HCT116 (cell line): ENCODE results near the gene TNFRSF14. TPM values are rescaled to one million over a fixed set of nuclear protein-coding genes. Genes with fewer than 3 reads are reported as not detected.

Experiments
- ATAC-seq: fragments of 200-7000 bp; cut with Tn5 transposase; 2 replicates; pipeline ENCODE4 v1.9.1; 2020; ENCODE audit warnings: mild to moderate bottlenecking, moderate library complexity
- BruUV-seq: library from RNA; stranded (reverse); fragments of 400-500 nt; replicated peaks from 2 replicates; lab custom pipeline; 2021; lab: Mats Ljungman, UMichigan
- CTCF ChIA-PET: fragments of 300-600 bp; sonication (Branson Sonifier 250); formaldehyde crosslinking; loops from one replicate; lab custom pipeline; 2021; ENCODE audit warnings: antibody characterized with exemption; lab: Charles Lee
- POLR2A ChIA-PET: fragments of 300-600, 350-600 bp; sonication (Branson Sonifier 250); formaldehyde crosslinking; loops from one replicate; lab custom pipeline; 2021; ENCODE audit warnings: antibody characterized with exemption; lab: Charles Lee
- RAD21 ChIA-PET, 2 experiments: fragments of 300-600 bp; sonication (Branson Sonifier 250); formaldehyde crosslinking; loops; one replicate each; lab custom pipeline; 2023; ENCODE audit warnings: low total read pairs in 2 of 2; ENCODE audit not compliant: uncharacterized antibody in 2 of 2, unreplicated experiment in 2 of 2, low non-redundant PET in 1 of 2; lab: Charles Lee
- DNase-seq: peaks from one replicate; pipeline ENCODE4 v3.0.0-alpha.2; 2010; ENCODE audit warnings: low read depth, low spot score
- H2AFZ ChIP-seq: fragments of 200-600 bp; shearing (Covaris generic), sonication (generic); 2 replicates; pipeline ENCODE4 v1.6.1; 2017; ENCODE audit warnings: low read depth, mixed run types, mixed read lengths, antibody characterized with exemption, low read length; ENCODE audit not compliant: poor library complexity, severe bottlenecking
- H3K27ac ChIP-seq: 2 replicates; pipeline ENCODE4 v1.5.1; 2012; ENCODE audit warnings: low read depth, low read length
- H3K27me3 ChIP-seq: fragments of 200-600 bp; sonication (generic); 2 replicates; pipeline ENCODE4 v1.6.1; 2016; ENCODE audit warnings: mixed run types, low read length, mixed read lengths; ENCODE audit not compliant: insufficient read depth
- H3K36me3 ChIP-seq, 2 experiments: fragments of 200-500 bp in 1 of 2; fragments of 200-600 bp in 1 of 2; sonication (Bioruptor generic) in 1 of 2; sonication (generic) in 1 of 2; 2 replicates each; pipeline versions ENCODE4 v1.5.1 to v1.6.1; 2014 to 2016; ENCODE audit warnings: low read length in 2 of 2, inconsistent platforms in 1 of 2, mixed read lengths in 1 of 2, mixed run types in 1 of 2; ENCODE audit not compliant: insufficient read depth in 2 of 2, control insufficient read depth in 1 of 2
- H3K4me1 ChIP-seq, 2 experiments: fragments of 200-600 bp in 1 of 2; sonication (generic) in 1 of 2; 2 replicates each; pipeline versions ENCODE4 v1.5.1 to v1.6.1; 2012 to 2017; ENCODE audit warnings: low read length in 2 of 2, inconsistent platforms in 1 of 2, mild to moderate bottlenecking in 1 of 2, mixed read lengths in 1 of 2, mixed run types in 1 of 2, moderate library complexity in 1 of 2; ENCODE audit not compliant: insufficient read depth in 2 of 2, control insufficient read depth in 1 of 2
- H3K4me2 ChIP-seq: fragments of 200-600 bp; sonication (generic); 2 replicates; pipeline ENCODE4 v1.6.1; 2017; ENCODE audit warnings: mixed run types, low read length, mixed read lengths
- H3K4me3 ChIP-seq, 2 experiments: fragments of 200-600 bp in 1 of 2; sonication (generic) in 1 of 2; replicated peaks in 1 of 2; 2 replicates each; pipeline ENCODE4 v1.5.1; 2011 to 2016; ENCODE audit warnings: low read length in 2 of 2, control low read depth in 1 of 2, low read depth in 1 of 2, mild to moderate bottlenecking in 1 of 2, mixed read lengths in 1 of 2, mixed run types in 1 of 2
- H3K79me2 ChIP-seq: fragments of 200-600 bp; sonication (generic); 2 replicates; pipeline ENCODE4 v1.6.1; 2017; ENCODE audit warnings: mild to moderate bottlenecking, mixed run types, low read length, moderate library complexity, mixed read lengths; ENCODE audit not compliant: insufficient read depth
- H3K9ac ChIP-seq: fragments of 200-600 bp; sonication (generic); 2 replicates; pipeline ENCODE4 v1.6.1; 2016; ENCODE audit warnings: low read length, mixed read lengths
- H3K9me2 ChIP-seq: fragments of 200-600 bp; sonication (generic), shearing (Covaris generic); 2 replicates; pipeline ENCODE4 v1.6.1; 2017; ENCODE audit warnings: mixed run types, mild to moderate bottlenecking, moderate library complexity; ENCODE audit not compliant: insufficient read depth
- H3K9me3 ChIP-seq, 2 experiments: fragments of 200-500 bp in 1 of 2; fragments of 200-600 bp in 1 of 2; sonication (Bioruptor generic) in 1 of 2; sonication (generic) in 1 of 2; 2 replicates each; pipeline ENCODE4 v1.6.1; 2014 to 2017; ENCODE audit warnings: low read length in 2 of 2, mixed read lengths in 2 of 2, inconsistent platforms in 1 of 2, low read depth in 1 of 2, mild to moderate bottlenecking in 1 of 2, mixed run types in 1 of 2, moderate library complexity in 1 of 2; ENCODE audit not compliant: control insufficient read depth in 1 of 2, insufficient read depth in 1 of 2
- H4K20me1 ChIP-seq: fragments of 200-600 bp; sonication (generic), shearing (Covaris generic); 2 replicates; pipeline ENCODE4 v1.6.1; 2017; ENCODE audit warnings: mixed run types, mild to moderate bottlenecking, moderate library complexity; ENCODE audit not compliant: insufficient read depth
- CBX3 ChIP-seq: IDR thresholded peaks from 2 replicates; pipeline ENCODE4 v1.6.1; 2012; ENCODE audit warnings: low read depth
- EGR1 ChIP-seq: IDR thresholded peaks from 2 replicates; pipeline ENCODE4 v1.6.1; 2012; ENCODE audit warnings: low read depth
- ELF1 ChIP-seq: IDR thresholded peaks from 2 replicates; pipeline ENCODE4 v1.6.1; 2012; ENCODE audit warnings: low read depth, borderline replicate concordance
- FOSL1 ChIP-seq: IDR thresholded peaks from 2 replicates; pipeline ENCODE4 v1.6.1; 2012; ENCODE audit warnings: low read depth
- POLR2A ChIP-seq: IDR thresholded peaks from 2 replicates; pipeline ENCODE4 v1.7.0; 2011; ENCODE audit warnings: borderline replicate concordance; ENCODE audit not compliant: insufficient read depth, insufficient read length; ENCODE audit errors: extremely low read depth
- RAD21 ChIP-seq: IDR thresholded peaks from 2 replicates; pipeline ENCODE4 v1.6.1; 2012; ENCODE audit warnings: low read depth, mild to moderate bottlenecking
- REST ChIP-seq: IDR thresholded peaks from 2 replicates; pipeline ENCODE4 v1.6.1; 2012; ENCODE audit warnings: low read depth
- SP1 ChIP-seq: IDR thresholded peaks from 2 replicates; pipeline ENCODE4 v1.6.1; 2012; ENCODE audit warnings: low read depth
- SRF ChIP-seq: IDR thresholded peaks from 2 replicates; pipeline ENCODE4 v1.6.1; 2012; ENCODE audit warnings: low read depth
- ZBTB33 ChIP-seq: IDR thresholded peaks from 2 replicates; pipeline ENCODE4 v1.6.1; 2011; ENCODE audit warnings: mild to moderate bottlenecking, low read length, moderate library complexity; ENCODE audit not compliant: insufficient replicate concordance; ENCODE audit errors: extremely low read depth
- ZFX ChIP-seq: fragments of 450-650 bp; IDR thresholded peaks from 2 replicates; pipeline ENCODE4 v1.6.1; 2017
- ZNF274 ChIP-seq: fragments of 200-500 bp; sonication (Bioruptor generic); IDR thresholded peaks from 2 replicates; pipeline ENCODE4 v1.6.1; 2014; ENCODE audit warnings: mild to moderate bottlenecking, low read depth, low read length, inconsistent platforms
- intact Hi-C: fragments of 100-400 bp; cut with micrococcal nuclease; formaldehyde crosslinking; loops from 2 replicates; pipeline ENCODE4 v1.10.0; 2022
- total RNA-seq: library from RNA; stranded (reverse); gene quantifications from one replicate; pipeline ENCODE4 v1.2.1, GENCODE V29; 2021; ENCODE audit not compliant: unreplicated experiment

TNFRSF14 gene
- total RNA-seq, 1 experiment from 2014 or later, result 0.66 TPM

GRCh38 chr1:2530513-2531361, 25.4 kb upstream of the TNFRSF14 start:
- BruUV-seq, result no TSS peak
- Histone ChIP-seq H3K79me2 (peaks cover 3% of the 10 kb centered on the region), H2AFZ (no peak overlapping the region), H3K27me3 (no peaks in the 10 kb centered on the region), H4K20me1 (no peaks in the 10 kb centered on the region), H3K9me3 (no peaks in the 10 kb centered on the region), H3K9ac (no peak overlapping the region), H3K9me2 (no peaks in the 10 kb centered on the region), H3K36me3 (no peaks in the 10 kb centered on the region), H3K4me3 (no peak overlapping the region), H3K4me1 (peaks cover 19 to 40% of the 10 kb centered on the region in 2 experiments; a peak in 3 of 4 replicates), H3K27ac (no peak overlapping the region; the same call in 1 of the 2 replicates), H3K4me2 (no peak overlapping the region)
- ChIA-PET POLR2A (no interaction called here), RAD21 (no interaction called here), CTCF (no interaction called here)
- DNase-seq, result no peak
- intact Hi-C loops, result no loop called here
- no peak for ATAC-seq
- TF ChIP-seq POLR2A (no peak), EGR1 (no peak), ELF1 (no peak), ZBTB33 (no peak), CBX3 (no peak), RAD21 (no peak), FOSL1 (no peak), SP1 (no peak), ZFX (no peak), REST (no peak), SRF (no peak), ZNF274 (no peak)
